ENCODE data around the gene SLC4A3.
"Not testable (repeated sequence)": the region's sequence is repeated elsewhere in the genome, so short reads cannot be mapped to it uniquely, and the experiment has no call there.

SLC4A3 gene

GRCh38 chr2:219645631-219646527, 18.4 kb downstream of the SLC4A3 start:
- peak; percentile 65 for DNase-seq (ENCODE audit: low spot score)

GRCh38 chr2:219648176-219648575, 20.7 kb downstream of the SLC4A3 start:
- DNase-seq (ENCODE audit: low spot score) = no peak

DNA sequence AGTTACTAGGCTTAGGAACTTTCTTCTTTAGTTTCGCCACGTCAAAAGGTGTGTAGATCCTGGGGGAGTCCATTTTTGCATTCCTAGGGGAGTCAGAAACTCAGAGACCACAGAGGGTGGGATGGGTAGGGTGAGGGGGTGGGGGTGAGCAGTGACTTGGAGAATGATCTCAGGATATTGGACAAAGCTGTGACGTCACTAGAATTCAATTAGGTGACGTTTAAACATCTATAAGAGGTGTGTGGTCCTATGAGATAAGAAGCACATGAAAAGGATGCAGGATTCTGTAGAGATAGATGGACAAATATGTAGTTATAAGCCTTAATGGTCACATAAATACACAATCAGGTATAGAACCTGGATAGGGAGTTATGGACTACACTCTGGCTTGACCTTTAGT, 21.5 kb downstream of the SLC4A3 start:
- no peak for DNase-seq (ENCODE audit: low spot score)

DNA sequence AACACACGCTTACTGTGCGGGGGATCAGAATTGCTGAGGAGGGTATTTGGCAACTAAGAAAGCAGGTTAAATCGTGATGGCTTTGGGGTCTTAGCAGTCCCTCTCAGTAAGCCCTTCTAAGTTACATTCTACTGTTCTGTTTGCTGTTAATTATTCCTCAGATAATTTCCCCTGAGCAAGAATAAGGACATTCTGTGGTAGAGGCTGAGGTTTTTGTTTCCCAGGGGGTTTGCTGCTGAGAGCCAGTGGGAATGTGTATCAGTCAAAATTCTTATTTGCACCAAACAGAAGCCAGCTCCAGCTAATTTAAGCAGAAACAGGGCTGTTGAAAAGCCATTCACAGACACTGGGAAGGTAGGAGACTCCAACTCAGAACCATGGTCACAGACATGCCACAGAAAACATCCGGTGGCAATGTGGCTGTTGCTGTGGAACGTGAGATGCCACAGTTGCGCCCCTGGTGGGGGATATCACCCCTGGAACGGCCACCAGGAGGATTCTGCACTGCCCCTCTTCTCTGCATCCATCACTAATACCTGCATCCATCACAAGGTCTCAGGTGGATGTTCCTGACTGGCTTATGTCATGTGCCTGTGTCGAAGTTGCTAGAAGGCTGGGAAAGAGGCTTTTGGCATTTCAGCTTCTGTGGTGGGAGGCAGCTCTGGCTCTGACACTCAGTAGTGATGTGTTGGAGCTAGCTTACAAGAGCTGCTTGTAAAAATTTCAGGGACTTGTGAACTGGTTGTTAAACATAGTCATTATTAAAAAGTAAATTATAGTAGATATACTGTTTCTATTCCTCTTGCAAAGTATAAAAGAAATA, 23.2 kb downstream of the SLC4A3 start:
- DNase-seq (ENCODE audit: low spot score) = no peak

- not testable (repeated sequence) for DNase-seq (ENCODE audit: low spot score)
These were observed 24.2 kb downstream of the SLC4A3 start for GRCh38 chr2:219651656-219652055.

- no peak for DNase-seq (ENCODE audit: low spot score)
These were observed 29.1 kb downstream of the SLC4A3 start for GRCh38 chr2:219656526-219656925.

GRCh38 chr2:219658196-219658846, 30.9 kb downstream of the SLC4A3 start:
- DNase-seq (ENCODE audit: low spot score) = no peak

DNA sequence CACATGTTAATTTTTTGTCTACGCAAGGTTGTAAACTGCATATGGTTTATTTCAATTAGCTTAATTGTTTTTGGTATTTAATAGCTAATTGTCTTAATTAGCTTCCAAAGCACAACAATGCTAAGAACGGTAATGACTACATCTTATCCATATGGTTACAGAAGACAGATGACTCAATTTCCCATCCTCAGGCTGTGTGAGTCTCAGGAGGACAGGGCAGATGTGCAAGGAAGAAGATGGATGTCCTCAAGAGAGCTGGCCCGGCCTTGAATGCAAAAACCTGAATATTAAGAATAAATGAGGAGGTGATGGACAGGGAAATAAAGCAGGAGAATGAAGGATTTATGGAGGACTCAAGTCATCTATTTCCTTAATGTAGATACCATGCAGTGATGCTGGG, 31.4 kb downstream of the SLC4A3 start:
- DNase-seq (ENCODE audit: low spot score) = no peak

DNA sequence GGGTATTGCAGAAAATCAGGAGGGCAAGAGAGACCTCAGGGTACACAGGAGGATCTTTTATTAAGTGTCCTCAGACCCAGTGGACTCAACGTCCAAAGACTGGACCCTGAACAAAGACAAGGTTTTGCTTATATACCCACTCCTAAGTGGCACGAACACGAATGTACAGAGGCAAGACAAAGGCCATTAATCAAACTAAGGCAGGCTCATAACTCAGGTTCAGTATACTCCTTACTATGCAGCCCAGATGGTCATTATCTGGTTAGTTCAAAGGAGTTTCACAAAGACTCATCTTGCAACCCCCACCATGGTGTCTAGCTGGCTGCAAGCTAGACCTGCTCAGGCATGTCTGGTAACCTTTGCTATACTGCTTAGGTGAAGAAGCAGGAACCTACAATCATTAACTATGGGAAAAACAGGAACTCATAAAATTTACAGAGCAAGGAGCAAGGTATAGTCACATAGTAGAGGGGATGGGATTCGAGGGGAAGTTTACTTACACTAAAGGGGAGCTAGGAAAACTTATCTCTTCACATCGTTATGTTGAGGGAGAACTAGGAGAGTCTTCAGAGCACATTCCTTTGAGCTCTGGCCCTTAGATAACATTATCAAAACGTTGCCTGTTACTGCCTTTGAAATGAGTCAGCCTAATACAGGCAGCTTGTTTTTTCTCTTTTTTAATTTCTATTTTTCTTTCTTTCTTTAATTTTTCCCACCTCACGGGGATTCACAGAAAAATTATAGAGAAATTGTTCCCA, 33.9 kb downstream of the SLC4A3 start:
- DNase-seq (ENCODE audit: low spot score) = no peak

DNA sequence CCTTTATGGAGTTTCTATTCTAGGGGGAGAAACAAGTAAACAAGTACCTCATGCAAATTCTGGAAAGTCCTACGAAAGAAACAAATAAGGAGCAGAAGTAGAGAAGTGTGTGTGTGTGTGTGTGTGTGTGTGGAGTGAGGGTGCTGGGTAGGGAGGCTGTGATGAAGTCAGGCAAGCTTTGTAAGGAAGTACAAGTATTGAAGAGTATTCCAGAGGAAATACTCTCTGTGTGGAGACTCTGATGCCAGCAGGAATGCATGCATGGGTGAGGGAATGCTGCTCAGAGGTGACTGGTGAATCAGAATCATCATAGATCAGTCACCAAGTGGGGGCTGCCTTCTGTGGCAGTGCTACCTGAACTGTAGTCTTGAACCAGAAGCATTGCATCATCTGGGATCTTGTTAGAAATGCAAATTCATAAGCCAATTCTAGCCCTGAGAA, 34.5 kb downstream of the SLC4A3 start:
- DNase-seq (ENCODE audit: low spot score) = no peak

GRCh38 chr2:219662566-219662965, 35.1 kb downstream of the SLC4A3 start:
- DNase-seq (ENCODE audit: low spot score) = no peak

DNA sequence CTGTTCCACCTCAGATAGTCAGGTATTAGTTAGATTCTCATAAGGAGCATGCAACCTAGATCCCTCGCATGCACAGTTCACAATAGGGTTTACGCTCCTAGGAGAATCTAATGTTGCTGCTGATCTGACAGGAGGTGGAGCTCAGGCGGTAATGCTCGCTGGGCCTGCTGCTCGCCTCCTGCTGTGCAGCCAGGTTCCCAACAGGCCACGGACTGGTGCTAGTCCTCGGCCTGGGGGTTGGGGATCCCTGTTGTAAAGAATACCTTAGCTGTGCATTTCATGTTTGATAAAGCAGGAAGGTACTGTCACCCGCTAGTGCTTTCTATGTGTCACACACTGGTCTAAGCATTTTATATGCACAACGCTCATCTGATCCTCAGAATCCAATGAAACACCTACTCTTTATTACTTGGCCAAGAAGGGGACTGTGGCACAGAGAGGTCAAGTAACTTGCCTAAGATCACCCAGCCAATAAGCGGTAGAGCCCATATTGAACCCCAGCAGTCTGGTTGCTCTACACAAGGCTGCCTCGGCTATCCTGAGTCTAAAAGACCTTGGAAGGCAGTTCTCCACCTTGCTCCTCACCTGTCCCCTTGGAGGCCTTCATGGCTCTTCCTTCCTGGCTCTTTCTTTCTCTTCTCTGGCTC, 35.8 kb downstream of the SLC4A3 start:
- DNase-seq (ENCODE audit: low spot score) = no peak

- DNase-seq (ENCODE audit: low spot score) = no peak
These were observed 36.6 kb downstream of the SLC4A3 start for GRCh38 chr2:219664041-219664440.

GRCh38 chr2:219664944-219665343, 37.5 kb downstream of the SLC4A3 start:
- peak; percentile 18 for DNase-seq (ENCODE audit: low spot score)

- DNase-seq (ENCODE audit: low spot score) = no peak
These were observed 38.5 kb downstream of the SLC4A3 start for GRCh38 chr2:219665926-219666325.

- no peak for DNase-seq (ENCODE audit: low spot score)
These were observed 40.9 kb downstream of the SLC4A3 start for GRCh38 chr2:219668316-219668715.

DNA sequence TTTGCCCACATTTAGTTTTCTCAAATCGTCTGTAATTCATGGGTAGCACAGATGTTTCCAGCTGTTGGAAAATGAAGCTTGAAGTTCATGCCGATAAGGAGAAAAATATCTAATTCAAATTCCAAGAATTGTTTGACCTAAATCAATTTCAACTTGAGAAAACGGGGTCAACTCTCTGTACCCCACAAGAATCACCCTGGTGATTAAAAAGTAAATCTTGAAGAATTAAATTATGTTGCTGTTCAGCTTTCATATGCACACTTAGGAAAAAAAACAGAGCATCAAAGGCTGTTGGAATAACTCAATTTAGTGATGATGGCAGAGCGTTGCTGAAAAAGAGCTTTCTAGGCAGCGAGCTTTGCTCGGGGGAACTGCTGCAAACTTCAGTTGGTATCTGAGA, 43.0 kb downstream of the SLC4A3 start:
- DNase-seq (ENCODE audit: low spot score) = no peak

DNA sequence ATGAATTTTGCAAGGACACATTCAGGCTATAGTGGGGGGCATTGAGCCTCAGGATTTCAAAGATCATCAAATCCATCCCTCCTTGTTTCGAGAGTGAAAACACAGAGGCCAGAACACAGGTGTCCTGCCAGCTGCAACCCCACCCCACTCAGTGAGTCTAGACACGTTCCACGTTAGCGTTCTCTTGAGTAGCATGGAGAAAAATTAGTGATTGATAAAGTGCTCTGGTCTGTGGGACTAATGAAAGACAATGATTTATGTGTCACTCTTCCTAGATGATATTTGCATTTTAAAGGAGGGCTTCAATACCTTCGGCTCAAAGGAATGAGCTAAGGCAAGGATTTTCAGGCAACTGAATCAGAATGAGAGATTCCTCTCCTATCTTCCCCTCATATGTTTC, 43.8 kb downstream of the SLC4A3 start:
- DNase-seq (ENCODE audit: low spot score) = no peak

DNA sequence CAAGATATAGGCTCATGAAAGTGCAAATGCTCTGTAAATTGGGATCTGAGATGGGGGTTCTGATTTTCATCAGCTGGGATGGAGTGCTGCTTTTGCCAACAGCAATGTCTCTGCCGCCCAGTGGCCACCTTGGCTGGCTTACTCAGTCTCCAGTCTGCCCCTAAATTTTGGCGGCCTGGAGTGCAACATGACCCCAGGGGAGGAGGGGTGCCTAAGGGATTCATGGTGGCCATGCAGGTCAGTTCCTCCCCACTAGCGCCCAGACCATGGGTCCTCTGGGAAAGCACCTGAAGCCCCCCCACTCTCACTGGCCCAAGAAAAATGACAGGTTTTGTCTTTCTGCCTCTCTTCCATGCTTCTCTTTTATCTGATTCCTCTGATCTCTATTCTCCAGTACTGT, 45.0 kb downstream of the SLC4A3 start:
- no peak for DNase-seq (ENCODE audit: low spot score)

DNA sequence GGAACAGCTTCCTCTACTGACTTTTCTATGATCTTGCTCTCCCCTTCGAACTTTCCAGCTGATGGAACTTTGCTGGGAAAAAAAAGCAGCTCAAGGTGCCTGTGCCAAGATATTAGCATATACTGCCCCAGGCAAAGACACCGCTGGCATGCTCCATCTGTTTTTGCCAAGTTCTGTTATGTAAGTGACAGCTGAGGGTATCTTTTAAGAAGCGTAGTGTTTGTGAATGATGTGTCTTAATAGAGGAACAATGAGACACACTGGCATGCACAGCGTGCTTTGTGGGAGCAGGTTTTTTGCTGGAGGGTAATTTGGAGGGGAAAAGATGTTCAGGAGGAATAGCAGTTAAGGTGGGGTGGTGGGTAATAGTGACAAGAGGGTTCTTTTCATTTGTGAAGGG, 47.8 kb downstream of the SLC4A3 start:
- DNase-seq (ENCODE audit: low spot score) = no peak

DNA sequence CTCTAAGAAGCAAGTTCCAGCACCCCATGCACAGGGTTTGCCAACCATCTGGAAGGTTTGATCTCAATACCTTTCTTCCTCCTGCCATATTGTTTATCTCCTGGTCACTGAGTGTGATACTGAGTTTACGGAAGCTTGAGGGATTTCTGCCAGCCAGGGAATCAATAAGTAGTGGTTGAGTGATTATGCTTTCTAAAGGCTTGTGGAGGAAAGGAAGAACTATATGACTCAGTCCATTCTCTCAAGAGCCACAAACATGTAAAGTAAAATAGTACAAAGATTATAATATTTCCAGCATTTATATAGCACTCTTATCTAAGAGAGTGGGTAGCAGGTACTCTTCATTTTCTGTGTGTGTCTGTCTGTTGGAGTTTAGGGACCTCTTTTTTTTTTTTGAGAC, 49.2 kb downstream of the SLC4A3 start:
- DNase-seq (ENCODE audit: low spot score) = no peak
